Raji (cell line): ENCODE results near the gene CYP19A1.

Experiments used
- POLR2A ChIP-seq: IDR thresholded peaks from 2 replicates; pipeline ENCODE4 v1.6.1; 2011; ENCODE audit warnings: low read depth, low read length, control low read depth; ENCODE audit not compliant: insufficient read depth

The CYP19A1 gene

DNA sequence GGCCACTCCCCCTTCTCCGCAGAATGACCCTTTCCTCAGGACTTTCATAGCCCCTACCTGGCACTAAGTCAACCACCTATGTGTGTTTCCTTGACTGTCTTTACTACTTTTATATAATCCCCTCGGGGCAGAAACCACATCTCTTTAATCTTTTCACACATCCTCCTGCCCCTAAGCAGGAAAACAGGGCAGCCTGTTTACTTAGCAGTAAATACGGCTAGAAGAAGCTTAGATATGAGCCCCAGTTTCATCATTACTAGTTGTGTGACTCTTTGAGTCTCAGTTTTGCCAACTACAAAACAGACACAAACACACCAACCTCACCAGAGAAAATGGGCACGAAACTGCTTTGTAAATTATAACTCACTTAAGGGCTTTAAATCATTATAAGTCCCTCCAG is 98.3 kb downstream of the CYP19A1 start:
- TF ChIP-seq POLR2A: no peak

- TF ChIP-seq POLR2A: no peak
Observed at GRCh38 chr15:51237816-51238215, 100.6 kb downstream of the CYP19A1 start.

GRCh38 chr15:51234176-51234927 is 104.0 kb downstream of the CYP19A1 start:
- TF ChIP-seq POLR2A: no peak

DNA sequence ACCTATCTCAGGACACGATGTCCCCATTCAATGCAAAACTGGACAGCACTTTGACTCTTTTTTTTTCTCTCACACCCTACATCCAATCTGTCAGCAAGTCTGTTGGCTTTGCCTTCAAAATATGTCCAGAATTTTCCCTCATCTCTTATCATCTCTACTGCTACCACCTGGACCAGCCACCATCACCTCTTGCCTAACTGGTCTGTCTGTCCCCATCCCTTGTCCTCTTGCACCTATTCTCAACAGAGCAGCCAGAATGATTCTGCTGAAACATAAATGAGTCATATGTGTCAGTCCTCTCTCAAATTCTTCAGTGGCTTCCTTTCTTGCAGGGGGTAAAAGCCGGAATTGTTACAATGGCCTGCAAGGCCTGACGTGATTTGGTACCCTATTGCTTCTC is 105.8 kb downstream of the CYP19A1 start:
- TF ChIP-seq POLR2A: no peak

DNA sequence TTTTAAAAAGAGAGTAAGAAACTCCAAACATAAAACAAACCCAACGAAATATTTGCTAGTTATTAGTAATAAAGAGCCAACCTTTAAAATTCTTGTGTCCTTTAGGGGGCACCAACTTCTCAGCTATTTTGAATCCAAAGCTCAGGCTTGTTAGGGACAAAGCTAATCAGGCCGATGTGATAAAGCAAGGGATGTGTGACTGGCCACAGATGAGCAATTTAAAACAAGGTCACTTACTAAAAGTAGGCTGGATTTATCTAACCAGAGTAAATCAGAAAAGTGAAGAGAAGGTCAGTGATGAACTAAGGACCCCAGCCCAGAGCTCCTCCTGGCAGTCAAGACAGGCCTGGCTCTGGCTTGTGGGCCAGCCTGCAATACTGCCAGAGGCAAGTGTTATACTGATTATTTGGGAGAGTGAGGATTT is 108.5 kb downstream of the CYP19A1 start:
- no peak for TF ChIP-seq POLR2A

GRCh38 chr15:51227940-51228732 is 110.3 kb downstream of the CYP19A1 start:
- no peak for TF ChIP-seq POLR2A

DNA sequence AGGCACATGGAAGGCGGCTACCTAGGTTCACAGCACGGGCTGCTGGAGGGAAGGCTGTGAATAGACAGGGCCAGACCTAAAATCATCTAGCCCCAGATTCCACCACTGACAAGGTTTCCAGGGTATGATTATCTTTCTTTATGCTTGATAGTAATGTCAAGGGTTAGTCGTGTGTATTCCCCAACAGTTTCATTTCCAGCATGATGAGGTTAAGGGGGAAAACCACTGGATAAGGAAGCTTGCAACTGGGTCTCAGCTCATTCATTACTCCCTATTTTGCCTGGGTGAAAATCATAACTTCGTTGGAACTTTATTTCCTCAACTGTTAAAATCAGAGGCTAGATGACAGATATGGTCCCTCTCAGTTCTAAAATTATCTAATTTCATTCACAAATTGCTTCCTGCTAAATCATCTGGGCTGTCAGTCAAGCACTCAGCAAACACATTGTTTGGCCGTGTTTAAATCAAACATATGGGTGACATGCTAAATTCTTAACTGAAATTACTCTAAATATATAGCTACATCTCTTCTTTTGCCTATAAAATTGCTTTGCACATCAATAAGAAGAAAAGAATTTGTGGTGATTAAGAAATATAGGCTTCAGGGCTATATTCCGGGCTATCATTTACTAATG is 111.7 kb downstream of the CYP19A1 start:
- TF ChIP-seq POLR2A: no peak

DNA sequence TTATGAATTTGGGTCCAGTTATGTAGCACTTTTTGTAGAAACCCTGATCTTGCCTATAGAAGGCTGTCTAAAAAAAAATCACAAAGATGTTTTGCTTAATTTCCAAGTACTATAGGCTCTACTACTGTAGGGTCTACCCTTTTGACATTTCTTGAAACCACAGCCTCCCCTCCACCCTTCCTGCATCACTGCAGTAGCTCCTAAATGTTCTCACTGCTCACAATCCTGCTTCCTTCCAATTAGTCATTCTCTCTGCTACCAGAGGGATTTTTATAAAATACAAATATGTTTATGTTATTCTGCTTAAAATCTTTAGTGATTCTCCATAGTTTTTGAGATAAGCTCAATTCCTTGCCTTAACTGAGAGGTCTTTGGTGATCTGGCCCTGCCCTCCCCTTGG is 114.0 kb downstream of the CYP19A1 start:
- no peak for TF ChIP-seq POLR2A

DNA sequence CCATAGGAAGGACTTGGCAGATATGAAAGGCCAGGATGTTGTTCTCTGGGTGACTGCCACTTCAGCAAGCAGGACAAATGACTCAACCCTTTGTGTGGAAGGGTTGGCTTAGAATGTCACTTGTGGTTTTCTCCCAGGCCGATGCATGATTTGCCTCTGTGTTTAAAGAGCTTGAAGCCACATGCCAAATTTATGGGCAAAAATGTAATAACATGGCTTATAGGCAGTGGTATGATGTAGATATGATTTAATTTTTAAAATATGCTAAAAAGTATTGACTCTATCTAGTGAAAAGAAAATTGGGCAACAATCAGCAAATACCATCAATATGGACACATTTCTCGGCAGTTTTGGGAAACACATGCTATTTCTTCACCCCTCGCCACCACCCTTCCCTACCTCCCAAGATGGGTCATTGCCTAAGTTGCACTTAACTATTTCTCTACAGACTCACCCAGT is 114.6 kb downstream of the CYP19A1 start:
- no peak for TF ChIP-seq POLR2A

GRCh38 chr15:51218299-51218938 is 120.0 kb downstream of the CYP19A1 start:
- TF ChIP-seq POLR2A: no peak

GRCh38 chr15:51212909-51213308 is 125.5 kb downstream of the CYP19A1 start:
- TF ChIP-seq POLR2A: no peak

GRCh38 chr15:51212239-51212638 is 126.2 kb downstream of the CYP19A1 start:
- TF ChIP-seq POLR2A: no peak

DNA sequence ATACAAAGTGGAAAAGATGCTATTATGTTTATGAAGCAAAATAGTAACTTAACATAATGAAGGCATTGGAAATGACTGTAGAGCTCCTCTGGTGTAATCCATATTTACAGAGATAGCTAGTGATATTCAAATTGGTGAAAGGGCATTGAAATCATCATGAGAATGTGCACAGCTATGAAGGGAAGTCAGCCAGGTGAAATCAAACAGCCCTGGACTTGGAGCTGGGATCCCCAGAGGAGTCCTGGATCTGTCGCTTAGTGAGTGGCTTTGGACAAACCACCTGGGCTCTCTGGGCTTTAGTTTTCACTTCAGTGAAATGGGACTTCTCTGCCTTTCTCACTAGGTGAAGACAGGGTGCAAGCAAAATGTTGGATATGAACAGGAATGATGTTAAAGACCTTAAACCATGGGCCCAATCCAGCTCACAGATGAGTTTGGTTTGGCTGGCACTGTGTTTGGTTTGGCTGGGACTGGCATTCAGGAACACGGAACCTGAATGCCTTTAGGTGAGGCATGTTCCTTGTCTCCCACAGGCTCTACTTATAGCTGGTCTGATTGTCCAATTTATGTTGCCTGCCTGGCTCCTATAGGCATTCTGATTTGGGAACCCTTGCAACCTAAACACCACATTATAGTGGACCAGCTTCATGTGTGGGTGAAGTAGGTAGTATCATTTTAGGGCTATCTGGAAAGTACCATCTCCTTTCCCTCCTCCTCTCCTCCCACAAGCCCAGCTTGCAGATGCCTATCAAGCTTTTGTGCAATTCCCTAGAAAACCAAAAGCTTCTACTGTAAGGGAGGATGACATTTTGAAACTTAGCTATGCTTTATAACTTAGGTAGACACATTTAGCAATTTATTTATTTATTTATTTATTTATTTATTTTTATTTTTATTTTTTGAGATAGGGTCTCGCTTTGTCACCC is 133.1 kb downstream of the CYP19A1 start:
- no peak for TF ChIP-seq POLR2A

- no peak for TF ChIP-seq POLR2A
Observed at GRCh38 chr15:51203797-51204196, 134.6 kb downstream of the CYP19A1 start.
